GF-D8 (cell line): ENCODE measurements around the gene CUTA.
"Not testable (repeated sequence)": the region's sequence is repeated elsewhere in the genome, so short reads cannot be mapped to it uniquely, and the experiment has no call there.

Experiments used
- DNase-seq: peaks from one replicate; lab custom pipeline; 2025; lab: John Stamatoyannopoulos, UW

Gene CUTA

GRCh38 chr6:33367715-33368025, 50.2 kb downstream of the CUTA start:
- not testable (repeated sequence) for DNase-seq

GRCh38 chr6:33367009-33367714, 50.7 kb downstream of the CUTA start:
- no peak for DNase-seq
